ENCODE measurements around the gene RBMS1. TPM values are rescaled to one million over a fixed set of nuclear protein-coding genes. Genes with fewer than 3 reads are reported as not detected.

The RBMS1 gene
- total RNA-seq, 1 donor from 2014 or later, result 92.6 TPM

DNA sequence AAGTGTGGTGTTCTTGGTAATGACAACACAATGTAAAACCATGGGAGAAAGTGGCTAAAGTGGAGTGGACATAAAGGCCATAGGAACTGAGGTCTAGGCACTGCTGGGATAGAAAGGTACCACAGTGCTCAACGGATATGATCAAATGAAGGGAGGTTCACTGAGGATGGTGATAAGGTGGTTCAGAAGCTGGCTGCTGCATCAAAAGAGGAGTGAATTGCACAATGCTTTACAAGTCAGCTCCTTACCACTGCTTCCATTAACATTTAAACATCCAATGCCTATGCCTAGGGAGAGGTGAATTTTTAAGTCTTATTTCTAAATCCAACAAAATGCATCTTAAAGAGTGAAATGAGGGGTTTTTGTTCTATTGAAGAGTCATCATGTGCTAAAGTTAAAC, 193.4 kb downstream of the RBMS1 start:
- DNase-seq, result no peak

DNA sequence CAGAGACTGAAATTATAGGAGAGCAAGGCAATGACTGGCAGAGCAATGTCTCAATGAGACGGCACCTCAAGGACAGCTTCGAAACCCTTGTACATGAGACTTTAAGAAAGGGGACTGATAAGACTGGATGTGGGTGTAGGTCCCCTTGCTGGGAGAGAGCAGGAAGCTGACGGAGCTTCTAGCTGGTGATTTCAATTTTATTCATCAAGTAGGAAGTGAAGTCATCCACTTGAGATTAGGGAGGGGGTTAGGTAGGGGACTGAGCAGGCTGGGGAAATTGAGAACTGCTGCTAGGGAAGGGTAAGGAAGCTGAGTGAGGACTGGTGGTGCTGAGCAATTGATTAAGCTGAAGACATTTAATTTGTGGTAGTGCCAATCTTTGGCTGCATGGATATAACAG, 194.1 kb downstream of the RBMS1 start:
- no peak for DNase-seq

DNA sequence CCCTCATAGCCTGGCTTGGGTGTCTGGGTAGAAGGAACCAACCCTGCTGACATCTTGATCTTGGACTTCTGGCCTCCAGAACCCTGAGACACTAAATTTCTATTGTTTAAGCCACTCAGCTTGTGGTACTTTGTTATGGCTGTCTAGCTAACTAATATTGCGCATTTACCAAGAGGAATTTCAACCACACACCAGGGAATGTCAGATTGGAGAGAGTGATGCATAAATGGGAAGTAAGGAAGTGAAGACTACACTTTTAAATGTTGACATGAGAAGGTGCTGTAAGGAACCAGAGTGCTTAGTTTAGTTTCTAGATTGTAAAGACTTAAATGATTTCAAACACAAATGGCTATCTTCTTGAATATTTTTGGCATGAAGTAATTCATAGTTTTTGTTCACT, 194.6 kb downstream of the RBMS1 start:
- no peak for DNase-seq

DNA sequence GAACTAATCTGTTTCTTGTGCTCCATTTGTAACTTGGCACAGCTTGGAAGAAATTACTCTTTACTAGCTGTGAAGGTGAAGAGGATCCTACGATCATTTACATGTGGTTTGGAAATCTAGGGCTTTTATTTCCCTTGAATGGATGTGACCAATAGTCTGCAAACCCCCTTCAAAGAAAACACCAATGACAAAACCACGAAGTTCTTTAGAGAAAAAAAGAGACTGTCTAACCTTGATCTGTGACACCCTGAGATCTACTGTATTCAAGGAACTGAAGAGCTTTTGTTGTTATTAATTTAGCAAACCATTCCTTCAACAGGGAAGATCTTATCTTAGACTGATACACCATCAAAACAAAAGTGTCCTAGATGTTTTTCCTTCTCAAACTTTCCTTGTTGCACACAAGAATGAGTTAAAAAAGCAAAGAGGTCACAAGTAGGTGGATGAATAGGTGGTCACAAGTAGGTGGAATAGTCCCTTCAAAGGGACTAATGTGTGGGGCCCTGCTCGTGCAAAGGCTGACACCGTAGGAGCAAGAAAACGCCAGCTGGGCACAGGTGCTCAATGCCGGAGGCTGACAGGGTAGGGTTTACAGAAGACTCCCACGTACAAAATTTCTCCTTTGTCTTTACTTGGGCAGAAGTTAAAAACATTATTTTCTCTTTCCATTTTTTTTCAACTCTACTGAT, 197.9 kb downstream of the RBMS1 start:
- DNase-seq, result no peak

DNA sequence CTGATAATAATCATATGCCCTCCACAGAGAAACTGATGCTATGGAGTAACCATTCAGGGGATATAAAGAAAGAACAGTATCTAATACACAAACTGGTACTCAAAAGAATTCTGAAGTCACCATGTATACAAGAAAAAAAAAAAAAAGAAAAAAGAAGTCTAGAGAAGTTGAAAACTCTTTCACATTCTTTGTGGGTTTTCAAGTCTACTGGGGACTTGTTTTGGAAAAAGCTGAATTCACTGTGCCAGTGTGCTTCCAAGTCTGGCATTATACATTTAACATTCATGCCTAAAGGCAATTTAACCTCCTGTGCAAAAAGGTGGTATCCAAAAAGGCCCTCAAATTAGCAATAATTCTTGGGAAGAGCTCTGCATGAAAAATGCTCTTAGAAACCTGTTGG, 198.7 kb downstream of the RBMS1 start:
- DNase-seq, result no peak

DNA sequence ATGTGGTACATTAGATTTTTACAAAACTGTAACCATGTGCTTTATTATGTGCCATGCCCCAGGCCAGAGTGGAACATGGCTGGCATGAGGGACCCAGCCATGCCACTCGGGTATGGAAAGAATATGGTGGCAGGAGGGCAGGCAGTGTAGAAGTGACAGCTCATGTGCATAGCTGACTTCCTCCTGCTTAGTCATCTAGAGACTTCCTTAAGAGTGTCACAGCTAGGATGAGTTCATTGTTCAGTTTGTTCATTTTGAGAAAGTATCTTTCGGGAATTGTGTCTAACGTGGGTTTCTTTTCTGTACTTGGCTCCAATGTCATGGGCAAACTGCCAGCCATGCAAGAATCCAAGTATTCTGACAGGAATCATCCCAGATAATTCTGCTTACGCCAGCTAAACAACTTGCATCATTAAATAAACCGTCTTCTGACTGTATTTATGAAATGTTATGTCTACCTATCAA, 199.2 kb downstream of the RBMS1 start:
- peak; percentile 77 for DNase-seq

DNA sequence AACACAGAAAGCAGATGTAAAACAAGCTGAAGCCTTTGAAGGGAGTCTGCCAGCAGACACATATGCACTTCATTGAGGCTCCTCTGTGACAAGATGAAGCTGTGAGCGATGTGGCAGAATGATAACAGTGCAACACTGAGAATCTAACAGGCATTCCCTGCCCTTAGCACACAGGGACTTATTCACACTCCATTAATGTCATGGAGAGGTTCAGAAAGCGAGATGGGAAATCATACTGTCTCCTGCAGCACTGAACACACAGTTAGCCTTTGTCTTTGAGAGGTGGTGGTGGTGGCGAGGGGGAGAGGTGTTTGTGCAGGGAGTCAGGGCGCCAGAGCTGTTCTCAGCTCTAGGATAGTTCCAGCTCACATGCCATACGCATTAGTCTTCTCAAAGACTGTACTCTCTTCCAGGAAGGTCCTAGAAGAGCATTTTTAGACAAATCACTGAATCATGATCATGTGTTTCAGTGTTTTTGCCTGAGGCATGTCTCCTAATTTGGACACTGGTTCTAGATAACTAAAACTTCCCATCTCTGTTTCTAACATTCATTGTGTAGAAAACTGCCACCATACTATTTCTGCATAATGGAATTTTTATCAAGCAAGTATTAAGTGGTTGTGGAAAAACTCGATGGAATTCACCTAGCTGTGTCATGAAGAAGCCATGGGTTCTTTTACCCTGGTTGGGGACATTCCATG, 200.1 kb downstream of the RBMS1 start:
- DNase-seq, result no peak

DNA sequence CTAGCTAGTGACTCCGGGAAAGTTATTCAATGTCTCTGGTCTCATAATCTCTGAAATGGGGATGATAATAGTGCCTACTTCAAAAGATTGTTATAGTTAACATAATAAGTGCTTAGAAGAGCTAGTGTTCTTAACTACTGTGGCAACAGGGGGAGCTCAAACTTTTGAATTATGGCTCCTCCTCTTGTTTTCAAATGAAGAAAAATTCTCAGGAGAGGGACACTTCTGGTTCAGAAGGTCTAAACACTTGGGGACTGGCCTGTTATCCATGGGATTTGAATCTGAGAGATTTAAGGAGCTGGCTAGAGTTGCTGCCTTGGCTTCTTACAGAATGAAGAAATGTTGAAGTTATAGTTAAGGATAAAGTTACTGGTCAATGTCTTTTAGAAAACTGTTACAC, 201.4 kb downstream of the RBMS1 start:
- DNase-seq, result no peak

DNA sequence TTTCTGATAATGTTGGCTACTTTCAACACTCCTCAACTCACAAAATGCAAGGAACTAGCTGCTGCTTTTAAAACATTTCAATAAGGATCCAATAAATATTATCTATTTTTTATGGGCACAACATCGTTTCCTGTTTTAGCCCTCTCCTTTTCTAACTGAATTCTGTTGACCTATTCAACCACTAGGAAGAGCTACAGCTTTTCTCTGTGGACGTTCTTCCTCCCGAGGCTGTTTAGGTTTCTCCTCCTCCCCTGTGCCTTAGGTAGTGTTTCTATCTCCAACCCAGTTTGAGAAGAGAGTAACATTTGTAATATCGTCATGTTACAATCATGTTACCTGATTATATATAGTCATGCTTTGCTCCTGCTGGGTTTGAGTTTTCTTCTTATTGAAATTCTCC, 202.2 kb downstream of the RBMS1 start:
- DNase-seq, result no peak

DNA sequence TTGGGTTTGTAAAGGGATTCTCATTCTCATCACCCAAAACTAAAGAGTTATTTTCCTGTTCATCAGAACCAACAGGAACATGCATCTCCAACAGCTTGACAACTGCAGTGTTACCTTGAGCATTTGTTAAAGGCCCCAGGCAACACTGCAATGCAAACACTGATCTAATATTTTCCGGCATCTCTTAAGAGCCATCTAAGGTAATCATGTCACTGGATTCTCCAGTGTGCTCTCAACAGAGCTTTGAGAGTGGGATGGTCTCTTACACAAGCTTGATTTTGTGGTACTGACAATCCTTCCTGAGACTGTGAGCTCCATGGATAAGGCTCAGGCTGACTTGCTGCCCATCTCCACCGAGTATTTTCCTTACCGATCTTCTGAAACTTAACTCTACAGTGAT, 203.0 kb downstream of the RBMS1 start:
- no peak for DNase-seq

DNA sequence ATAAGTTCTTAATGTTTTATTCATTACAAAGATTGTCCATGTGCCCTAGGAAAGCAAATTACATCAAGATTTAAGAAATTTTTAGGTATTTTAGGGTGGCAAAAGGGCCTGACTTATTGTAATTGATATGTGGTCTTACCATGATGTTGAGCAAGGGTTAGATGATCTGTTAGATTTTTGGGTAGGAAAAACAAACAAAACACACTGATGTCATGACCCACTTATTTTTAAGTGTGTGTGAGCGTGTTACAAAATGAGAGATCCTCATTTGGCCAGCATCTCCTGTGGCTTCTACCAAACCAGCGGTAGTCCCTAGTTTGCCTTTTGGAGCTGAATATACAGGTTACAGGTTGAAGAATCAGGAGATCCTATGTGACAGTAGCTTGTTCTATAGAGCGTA, 203.8 kb downstream of the RBMS1 start:
- no peak for DNase-seq

DNA sequence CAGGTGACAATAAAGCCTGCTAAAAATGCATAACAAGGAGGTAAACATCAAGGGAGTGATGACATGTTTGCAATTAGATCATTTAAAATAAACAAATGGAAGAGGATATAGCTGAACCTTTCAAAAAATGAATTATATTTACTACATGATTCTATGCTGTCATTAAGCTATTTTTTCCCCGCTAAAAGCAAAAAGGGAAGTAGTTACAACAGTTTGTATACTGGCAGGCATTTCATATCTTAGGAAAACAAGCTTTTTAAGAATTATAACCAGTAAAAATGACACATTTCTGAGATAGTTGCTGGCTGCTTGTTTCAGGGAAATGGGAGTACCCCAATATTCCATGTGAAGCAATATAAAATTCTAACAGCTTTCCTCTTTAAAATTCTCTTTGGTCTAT, 204.5 kb downstream of the RBMS1 start:
- DNase-seq, result no peak

DNA sequence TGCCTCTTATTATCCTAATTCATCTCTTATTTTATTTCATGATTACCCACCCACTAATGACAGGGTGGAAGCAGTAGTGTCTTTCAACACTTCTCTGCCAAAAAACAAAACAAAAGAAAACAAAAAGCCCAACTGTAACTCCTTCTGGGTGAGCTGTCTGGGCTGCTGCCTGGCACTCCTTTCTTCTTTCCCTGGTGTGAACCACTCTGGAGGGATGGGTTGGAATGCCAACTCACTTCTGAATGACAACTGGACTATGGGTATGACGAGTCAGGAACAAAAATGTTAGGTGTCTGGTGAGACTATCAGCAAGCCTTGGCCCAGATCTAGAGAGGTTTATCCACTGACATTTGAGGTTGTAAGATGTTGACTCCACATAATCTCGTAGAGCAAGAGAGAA, 205.3 kb downstream of the RBMS1 start:
- DNase-seq, result no peak

DNA sequence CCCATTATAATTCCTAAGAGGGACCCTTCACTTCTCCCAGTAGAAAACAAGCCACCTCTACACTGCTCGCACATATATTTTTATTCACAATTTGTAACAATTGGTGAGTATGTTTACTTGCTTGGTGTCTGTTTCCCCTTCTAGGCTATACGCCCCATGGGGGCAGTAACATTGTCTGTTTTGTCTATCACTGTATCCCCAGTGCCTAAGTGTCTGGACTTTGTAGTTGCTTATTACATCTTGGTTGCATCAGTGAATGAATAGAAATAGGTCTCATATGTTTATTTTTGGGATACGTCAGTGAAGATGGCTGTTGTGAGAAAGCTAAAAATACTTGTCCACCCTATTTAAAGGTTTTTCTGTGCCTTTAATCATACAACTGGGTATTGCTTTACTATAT, 206.1 kb downstream of the RBMS1 start:
- no peak for DNase-seq

DNA sequence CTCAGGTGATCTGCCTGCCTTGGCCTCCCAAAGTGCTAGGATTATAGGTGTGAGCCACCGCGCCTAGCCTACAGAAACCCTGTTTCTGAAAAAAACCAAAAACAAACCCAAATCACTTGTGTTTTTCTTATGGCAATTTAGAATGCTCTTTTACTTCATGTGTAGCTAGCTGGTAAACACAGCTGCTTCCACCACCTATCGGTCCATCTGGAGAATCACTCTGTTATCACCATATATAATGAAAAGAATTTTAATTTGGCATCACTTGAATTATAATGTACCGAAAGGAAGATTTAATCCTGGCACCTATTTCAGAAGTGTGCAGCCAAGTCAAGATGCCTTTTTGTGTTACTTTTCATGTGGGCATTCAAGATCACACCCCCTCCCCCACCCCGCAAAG, 207.1 kb downstream of the RBMS1 start:
- no peak for DNase-seq

DNA sequence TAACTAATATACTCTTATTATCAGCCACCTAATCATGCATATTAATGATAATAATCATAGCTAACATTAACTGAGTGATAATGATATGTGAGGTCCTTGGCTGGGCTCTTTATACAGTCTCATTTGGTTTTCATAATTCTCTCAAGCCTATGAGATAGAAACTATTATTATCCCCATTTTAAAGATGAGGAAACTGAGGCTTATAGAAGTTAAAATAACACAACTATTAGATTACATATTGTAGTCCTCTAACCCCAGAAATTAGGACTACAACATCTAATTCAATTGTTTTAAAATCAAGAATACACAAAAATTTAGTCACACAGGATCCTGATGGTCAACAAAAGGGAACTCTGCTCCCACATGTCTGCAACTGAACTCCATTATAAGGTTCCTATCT, 209.9 kb downstream of the RBMS1 start:
- DNase-seq, result no peak

DNA sequence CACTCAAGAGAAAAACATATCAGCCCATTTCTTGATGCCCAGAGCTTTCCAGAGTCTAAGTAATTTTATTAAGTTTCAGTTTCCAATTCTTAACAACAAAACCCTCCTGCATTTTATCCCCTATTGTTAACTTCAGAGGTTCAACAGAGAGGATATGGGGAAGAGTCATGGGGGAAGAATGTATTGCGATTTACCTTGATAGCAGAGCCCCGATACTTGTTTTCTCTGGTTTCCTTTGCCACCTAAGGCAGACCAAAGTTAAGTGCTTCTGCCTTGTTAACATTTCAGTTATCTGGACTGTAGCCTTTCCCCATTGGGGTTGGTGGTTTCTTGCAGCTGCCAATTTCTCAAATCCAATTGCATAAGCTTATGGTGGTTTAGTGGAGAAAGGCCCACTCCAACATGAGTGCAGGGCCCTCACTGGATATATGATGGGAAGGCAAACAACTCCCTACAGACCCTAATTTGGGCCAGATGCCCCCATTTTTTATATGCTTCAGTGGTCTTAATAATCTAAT, 211.5 kb downstream of the RBMS1 start:
- DNase-seq, result no peak

DNA sequence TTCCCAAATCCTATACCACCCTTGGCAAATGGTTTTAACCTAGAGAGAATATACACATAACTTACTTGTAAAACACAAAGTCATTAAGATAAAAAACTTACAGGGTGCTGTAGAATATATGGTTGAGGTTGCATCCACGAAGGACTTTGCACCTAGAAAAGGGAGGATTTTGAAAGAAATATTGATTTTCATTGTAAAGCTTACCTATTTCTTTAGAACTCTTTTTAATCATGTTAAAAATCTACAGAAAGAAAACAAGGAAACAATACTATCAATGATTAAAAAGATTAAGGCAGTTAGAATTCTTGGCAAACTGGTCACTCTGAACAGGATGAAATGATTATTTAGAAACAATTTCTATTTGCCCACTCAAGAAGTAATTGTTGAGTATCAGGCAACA, 212.4 kb downstream of the RBMS1 start:
- no peak for DNase-seq

DNA sequence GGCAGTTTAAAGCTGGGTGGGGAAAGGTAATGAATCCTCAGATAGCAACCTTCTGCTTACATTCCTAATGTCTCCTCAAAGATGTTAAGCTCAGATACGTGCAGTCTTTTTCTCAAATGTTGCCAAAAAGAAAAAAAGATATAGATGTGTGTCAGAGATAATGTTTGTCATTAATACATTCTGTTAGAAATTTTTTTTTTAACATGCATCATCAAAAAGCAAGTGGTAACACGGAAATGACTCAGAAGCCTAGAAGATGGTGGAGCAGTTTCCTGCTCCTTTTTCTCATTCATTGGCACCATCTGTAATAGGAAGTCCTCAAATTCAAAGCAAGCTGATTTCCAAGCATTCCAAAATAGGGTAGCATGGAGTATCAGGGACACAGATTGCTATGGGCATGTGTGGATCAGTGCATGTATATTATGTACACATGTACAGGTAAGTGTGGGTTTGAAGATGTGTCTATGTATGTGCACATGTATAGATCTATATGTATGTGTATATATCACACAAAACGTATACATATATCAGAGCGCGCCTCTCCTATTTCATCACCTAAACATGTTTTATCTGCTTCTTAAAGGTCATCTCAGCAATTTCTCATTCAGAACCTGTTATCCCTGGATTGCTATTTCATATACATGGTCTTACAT, 213.7 kb downstream of the RBMS1 start:
- DNase-seq, result no peak

DNA sequence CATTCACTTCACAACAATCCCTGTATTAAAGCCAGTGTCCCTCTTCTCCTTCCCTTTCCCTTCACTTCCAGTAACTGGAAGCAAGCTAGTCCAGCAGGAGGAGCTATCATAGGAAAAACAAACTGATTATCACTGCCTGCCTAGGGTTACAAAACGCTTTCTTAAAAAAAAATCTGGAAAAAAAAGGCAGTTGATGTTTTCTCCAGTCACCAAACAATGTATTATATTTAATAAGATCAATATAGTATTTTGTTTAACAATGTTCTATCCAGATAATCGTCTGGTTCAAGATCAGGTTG, 214.8 kb downstream of the RBMS1 start:
- DNase-seq, result peak; percentile 47

DNA sequence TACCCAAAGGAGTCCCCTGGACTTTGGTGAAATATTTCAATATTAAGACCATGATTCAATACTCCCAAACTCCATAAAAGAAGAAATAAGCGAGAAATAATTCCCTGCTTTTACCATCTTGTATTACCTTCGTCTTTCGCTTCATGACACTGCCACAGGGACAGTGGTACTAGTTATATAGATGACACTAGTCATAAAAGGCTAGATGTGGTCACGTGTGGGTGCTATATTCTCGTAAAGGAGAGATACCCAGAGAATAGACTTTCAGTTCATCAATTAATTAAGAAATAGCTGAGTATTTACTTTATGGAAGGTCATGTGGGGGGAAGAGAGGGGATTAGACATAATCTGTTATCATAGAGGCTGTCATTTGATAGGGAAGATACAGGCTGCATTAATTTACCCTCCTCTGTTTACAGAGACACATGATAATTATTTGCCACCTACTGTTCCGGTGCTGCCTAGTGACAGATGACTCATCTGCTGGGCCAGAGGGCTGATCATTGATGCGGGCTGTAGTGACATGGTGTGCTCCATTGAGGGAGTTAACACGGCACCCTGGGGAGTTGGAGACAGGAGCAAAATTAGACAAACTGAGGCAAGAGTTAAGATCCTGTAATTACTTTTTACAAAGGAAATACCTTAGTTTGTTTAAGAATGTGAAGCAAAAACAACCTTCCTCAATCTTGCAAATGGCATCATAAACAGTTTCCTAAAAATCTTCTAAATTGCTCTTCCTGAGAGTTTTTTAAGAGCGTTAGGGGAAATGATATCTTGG, 215.3 kb downstream of the RBMS1 start:
- no peak for DNase-seq

DNA sequence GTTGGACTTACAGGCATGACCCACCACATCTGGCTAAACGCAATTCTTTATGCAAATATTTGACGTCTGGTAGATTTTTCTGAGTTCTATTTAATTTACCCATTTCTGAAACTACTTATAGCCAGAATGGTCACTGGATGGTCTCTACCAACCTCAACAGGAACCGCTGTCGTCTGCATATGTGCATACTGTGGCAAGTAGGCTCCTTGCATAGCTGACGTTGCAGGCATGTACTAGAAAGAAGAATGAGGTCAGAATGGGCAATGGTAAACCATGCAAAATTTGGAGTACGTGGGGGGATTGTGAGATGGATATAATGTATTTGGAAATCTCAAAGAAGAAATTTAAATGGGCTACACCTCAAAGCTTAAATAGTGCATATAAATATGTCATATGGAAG, 216.5 kb downstream of the RBMS1 start:
- no peak for DNase-seq

DNA sequence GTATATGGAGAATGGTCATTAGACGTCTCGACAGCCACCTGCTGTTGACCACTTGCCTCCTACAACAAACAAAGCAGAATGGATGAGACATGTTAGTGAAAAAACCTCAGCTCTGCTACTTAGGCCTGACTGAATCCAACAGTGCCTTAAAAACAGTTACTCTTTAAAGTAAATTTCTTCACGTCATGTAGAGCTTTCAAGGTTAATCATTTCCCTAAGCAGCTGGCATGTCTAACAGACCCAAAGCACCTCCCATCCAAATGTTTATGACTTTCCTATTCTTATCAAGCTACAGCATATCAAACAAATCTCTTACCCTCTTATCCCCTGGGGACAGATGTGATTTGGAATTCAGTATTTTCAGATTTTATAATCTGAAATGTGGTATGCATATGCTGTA, 218.0 kb downstream of the RBMS1 start:
- no peak for DNase-seq
